Measurements from ENCODE around the gene HUWE1.

HUWE1 gene

DNA sequence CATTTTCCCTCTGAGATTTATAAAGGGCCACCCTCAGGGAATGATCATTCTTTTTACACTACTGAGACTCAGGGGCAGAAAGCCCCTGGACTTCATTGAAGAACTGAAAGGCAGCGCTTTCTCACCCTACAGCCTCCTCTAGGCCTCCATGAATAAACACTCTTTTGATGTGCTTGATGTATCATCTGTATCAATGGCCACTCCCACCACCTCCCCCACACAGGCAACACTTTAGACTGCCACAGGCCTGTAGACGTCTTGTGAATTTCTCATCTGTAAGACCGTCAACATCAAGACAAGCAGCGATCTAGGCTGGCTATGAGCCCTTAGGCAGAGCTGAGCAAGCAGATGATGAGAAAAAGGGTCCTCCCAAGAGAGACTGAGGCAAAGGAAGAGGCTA, 123.2 kb downstream of the HUWE1 start:
- TF ChIP-seq, protein P1, sequence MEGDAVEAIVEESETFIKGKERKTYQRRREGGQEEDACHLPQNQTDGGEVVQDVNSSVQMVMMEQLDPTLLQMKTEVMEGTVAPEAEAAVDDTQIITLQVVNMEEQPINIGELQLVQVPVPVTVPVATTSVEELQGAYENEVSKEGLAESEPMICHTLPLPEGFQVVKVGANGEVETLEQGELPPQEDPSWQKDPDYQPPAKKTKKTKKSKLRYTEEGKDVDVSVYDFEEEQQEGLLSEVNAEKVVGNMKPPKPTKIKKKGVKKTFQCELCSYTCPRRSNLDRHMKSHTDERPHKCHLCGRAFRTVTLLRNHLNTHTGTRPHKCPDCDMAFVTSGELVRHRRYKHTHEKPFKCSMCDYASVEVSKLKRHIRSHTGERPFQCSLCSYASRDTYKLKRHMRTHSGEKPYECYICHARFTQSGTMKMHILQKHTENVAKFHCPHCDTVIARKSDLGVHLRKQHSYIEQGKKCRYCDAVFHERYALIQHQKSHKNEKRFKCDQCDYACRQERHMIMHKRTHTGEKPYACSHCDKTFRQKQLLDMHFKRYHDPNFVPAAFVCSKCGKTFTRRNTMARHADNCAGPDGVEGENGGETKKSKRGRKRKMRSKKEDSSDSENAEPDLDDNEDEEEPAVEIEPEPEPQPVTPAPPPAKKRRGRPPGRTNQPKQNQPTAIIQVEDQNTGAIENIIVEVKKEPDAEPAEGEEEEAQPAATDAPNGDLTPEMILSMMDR (IDR thresholded peaks at IDR 0.05; ENCODE audit: low read length, missing control alignments) = no peak
- no peak for DNase-seq (ENCODE audit: low read depth)
- no peak overlapping the region for H3K4me3 ChIP-seq (replicated peaks; ENCODE audit: low read depth, low read length)

DNA sequence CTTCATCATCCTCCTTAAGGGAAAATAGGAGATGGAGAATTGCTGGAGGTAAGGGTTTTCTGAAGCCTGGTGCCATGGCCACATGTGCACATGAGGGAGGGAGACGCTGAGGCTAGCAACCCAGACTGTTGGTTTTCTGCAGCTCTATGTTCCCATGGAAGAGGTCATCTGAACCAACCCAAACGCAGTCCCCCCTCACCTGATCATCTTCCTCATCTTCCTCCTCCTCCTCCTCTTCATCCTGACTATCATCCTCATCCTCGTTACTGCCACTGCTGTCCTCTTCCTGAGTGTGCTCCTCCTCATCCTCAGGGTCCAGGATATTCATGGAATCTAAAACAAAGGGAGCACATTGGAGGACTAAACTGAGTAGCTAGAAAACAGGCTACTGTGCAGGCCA, 124.6 kb downstream of the HUWE1 start:
- TF ChIP-seq, protein P1 (IDR thresholded peaks at IDR 0.05; ENCODE audit: low read length, missing control alignments) = no peak
- no peak for DNase-seq (ENCODE audit: low read depth)
- no peak overlapping the region for H3K4me3 ChIP-seq (replicated peaks; ENCODE audit: low read depth, low read length)

DNA sequence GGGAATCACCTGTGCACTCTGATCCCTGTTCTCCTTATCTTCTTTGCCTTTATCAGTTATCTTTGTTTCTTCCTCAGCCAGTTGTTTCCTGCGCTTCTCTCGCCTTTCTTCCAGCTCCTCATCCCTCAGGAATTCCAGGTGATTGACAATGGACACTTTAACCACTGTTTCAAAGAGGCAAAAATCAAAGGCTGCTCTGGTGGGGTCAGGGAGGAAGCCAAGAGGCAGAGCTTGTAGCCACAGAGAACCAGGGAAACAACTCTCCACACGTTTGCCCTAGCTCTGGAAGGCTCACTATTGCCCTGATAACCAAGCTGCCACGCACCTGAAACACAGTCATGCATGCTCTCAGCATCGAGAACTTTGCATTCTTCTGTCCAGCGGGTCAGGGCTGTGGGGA, 127.9 kb downstream of the HUWE1 start:
- no peak overlapping the region for H3K4me3 ChIP-seq (replicated peaks; ENCODE audit: low read depth, low read length)
- no peak for DNase-seq (ENCODE audit: low read depth)
- TF ChIP-seq, protein P1 (IDR thresholded peaks at IDR 0.05; ENCODE audit: low read length, missing control alignments) = no peak

DNA sequence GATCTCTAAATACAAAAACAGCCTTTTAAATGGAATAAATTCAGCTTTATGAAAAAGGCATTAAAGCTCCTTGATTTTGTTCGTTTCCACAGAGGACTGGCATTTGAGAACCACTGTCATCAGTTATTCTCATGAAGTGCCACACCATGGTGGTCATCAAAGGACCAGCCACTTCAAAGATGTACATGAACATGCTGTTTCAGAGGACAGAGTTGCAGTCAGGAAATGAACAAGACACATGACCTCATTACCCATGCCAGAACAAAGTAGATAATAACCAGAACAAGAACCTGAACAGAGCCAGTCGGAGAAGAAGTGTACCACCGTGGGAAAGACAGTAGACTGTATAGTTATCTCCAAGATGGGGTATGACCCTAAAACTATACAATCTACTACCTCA, 129.7 kb downstream of the HUWE1 start:
- H3K4me3 ChIP-seq (replicated peaks; ENCODE audit: low read depth, low read length) = no peak overlapping the region
- peak; percentile 1 for DNase-seq (ENCODE audit: low read depth)
- TF ChIP-seq, protein P1 (IDR thresholded peaks at IDR 0.05; ENCODE audit: low read length, missing control alignments) = no peak

DNA sequence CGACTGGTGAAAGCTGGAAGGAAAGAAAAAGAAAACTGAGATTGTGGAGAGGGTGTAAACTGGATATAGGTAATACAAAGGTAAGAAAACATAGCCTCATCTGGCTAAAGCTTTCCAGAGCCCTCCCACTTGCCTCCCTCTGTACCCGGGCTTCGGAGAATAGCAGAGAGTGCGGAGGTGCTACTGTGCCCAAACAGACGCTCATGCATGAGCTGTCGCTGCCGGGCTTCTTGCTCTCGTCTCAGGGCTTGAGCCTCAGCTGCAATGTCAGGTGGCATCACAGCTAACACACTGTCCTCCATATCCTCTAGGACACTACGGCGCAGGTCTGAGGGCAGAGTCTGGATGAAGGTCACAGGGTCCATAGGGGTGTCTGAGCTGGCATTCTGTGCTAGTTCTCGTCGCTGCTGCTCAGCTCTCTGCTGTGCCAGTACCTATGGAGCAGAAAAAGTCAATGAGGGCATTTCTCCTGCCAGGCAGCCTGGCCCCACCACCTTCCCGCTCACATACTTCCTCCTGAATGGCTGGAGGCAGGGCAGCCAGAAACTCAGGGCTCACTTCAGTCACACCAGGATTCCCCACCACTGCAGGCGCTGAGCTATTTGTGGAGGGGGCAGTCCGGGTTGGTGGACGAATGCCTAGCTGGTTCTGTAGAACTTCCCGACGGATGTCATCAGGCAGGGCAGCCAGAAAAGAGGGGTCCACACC, 135.6 kb downstream of the HUWE1 start:
- TF ChIP-seq, protein P1 (IDR thresholded peaks at IDR 0.05; ENCODE audit: low read length, missing control alignments) = no peak
- DNase-seq (ENCODE audit: low read depth) = no peak
- H3K4me3 ChIP-seq (replicated peaks; ENCODE audit: low read depth, low read length) = no peak overlapping the region

DNA sequence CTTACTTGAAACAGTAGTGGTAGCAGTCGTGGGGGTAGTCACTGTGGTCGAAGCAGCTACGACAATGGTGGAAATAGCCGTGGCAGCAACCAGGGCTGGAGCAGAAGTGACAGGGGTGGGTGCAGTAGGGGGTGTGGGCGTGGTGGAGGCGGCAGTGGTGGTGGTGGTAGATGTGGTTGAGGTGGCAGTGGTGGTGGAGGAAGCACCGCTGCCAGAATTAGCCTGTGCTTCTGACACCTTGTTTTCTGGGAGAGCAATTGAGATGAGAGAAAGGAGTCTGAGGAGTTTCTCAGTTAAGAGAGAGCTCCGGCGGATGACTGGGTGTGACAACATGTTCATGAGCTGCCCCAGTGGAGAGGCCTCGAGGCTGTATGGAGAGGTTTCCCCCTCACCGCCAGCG, 138.9 kb downstream of the HUWE1 start:
- DNase-seq (ENCODE audit: low read depth) = no peak

More for the DNA sequence above, 138.9 kb downstream of the HUWE1 start:
- TF ChIP-seq, protein P1 (IDR thresholded peaks at IDR 0.05; ENCODE audit: low read length, missing control alignments) = no peak
- no peak overlapping the region for H3K4me3 ChIP-seq (replicated peaks; ENCODE audit: low read depth, low read length)

All from fibroblast of pulmonary artery (primary cell).